ENCODE measurements around the gene FBXL13.
"Not testable (repeated sequence)": the region's sequence is repeated elsewhere in the genome, so short reads cannot be mapped to it uniquely, and the experiment has no call there.

FBXL13 gene

DNA sequence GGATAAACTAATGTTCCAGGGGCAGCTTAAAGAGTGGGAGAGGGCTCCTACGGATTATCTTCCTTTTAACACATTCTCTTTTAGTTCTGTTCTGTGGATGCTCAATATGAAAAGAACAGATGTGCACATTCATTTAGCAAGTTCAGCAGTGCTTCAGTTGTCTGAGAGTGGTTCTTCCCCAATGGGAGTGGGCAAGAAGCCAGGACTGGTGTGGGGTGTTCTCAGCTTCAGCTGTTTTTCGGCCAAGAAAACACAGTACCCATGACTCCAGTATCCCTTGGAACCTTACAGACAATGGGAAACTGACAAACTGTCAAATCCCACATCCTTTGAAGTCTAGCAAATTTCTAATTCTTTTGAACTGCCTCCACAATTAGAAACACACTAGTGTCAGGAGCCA is 233.3 kb downstream of the FBXL13 start:
- DNase-seq = no peak

DNA sequence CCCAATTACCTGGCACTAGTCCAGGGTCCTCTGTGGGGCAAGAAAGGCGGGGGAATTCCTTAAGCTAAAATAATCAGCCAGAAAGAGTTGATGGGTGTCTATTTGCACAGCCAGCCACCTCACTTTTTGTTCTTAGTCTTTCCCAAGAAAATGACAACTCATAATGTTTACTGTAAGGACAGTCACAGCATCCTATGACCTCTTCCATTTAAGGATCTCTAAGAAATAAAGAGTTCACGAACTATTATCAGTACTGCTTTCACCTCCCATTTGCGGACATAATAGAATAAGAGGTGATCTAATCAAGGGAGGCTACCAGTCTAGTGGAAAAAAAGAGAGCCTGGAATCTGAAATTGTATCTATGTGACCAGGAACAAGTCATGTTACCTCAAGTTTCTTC is 234.2 kb downstream of the FBXL13 start:
- DNase-seq = no peak

DNA sequence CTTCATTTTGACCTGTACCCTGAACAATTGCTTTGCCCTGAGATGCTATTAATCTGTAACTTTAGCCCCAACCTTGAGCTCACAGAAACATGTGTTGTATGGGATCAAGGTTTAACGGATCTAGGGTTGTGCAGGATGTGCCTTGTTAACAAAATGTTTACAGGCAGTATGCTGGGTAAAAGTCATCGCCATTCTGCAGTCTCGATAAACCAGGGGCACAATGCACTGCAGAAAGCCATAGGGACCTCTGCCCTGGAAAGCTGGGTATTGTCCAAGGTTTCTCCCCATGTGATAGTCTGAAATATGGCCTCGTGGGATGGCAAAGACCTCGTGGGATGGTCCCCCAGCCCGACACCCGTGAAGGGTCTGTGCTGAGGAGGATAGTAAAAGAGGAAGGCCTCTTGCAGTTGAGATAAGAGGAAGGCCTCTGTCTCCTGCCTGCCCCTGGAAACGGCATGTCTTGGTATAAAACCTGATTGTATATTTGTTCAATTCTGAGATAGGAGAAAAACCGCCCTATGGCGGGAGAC is 236.0 kb downstream of the FBXL13 start:
- DNase-seq = not testable (repeated sequence)

DNA sequence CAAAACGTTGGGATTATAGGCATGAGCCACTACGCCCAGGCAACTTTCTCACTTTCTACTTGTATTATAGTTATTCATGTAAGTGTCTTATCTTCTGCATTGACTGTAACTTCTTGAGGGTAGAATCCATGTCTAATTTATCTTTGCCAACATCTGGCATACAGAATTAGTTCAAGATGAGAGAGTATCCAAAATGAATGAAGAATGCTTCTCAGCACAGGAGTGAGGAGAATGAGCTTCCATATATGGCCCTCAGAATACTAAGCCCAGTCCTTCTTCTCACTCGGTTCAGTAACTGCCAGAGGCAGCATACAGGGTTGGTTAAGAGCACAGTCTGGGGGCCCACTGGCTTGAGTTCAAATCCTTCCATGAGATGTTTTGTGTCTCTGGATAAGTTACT is 236.8 kb downstream of the FBXL13 start:
- DNase-seq = no peak

DNA sequence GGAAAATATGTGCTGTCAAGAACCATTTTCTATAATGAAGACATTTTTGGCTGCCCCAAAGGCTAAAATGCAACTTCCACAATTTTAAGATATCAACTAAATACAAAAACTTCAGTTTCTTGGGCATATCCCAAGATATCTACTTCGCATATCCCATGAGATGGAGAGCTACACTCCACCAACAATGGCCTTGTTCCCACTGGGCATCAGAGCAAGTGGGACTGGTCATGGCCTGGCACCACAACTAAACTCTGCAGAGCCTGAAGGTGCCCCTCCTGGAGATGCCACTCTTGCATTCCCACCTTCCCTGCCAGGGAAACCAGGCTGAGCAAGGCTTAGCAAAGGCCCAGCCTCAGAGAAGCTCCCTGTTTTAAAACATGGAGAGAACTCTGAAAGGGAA is 237.6 kb downstream of the FBXL13 start:
- no peak for DNase-seq

DNA sequence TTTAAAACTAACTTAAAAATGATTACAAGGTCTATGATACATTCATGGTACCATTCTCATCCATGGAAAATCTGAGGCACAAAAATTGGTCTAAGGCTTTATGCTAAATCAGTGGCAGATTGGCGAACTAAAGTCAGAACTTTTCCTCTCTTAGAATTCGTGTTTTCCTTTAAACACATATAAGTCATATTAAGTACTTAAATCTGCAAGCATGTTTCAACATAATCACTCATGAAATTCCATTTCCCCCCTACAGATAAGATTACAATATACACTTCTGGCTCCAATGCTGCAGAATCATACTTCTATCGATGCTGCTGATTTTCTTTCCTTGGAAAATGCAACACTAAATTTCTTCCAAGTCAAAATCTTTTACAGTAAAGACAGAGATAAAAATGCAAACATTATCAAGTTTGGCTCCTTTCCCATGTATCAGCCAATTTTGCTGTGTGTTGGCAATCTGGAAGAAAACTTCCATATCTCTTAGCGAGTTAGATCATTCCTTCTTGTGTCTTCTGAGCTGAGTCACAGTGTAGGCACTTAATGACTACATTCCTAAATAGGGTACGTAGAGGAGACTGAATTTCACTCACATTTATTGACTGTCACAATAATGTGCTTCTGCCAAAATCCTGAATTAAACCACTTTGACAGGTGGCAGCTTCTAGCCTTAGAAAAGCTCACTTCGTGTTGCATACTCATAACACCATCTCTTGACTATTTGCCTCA is 238.2 kb downstream of the FBXL13 start:
- no peak for DNase-seq

DNA sequence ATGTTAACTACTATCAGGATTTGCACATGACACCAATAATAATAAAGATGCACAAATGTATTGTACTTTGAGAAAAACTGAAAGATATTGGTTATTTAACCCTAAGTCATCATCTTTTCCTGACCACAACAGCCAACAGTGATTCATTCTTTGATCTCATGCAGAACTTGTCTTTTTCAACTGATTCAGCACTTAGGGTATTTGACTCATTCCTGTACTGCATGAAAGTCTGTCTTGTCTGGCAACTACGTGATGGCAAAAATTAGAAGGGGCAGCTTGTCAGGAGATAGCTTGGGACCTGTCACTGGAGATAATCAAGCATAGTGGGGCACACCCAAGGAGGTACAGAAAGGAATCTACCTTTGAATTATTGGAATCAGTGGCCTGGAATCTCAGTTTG is 239.6 kb downstream of the FBXL13 start:
- no peak for DNase-seq

DNA sequence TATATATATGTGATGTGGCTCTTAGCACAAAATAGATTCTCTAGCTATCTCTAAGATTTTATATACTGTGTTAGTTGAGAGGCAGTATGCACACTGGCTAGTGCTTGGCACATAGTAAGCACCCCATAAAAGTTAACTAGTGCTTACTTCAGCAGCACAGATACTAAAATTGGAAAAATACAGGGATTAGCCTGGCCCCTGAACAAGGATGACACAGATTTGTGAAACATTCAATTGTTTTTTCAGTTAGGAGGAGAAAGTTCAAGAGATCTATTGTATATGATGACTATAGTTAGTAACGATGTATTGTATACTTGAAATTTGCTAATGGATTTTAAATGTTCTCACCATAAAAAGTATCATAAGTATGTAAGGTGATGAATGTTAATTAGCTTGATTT is 240.1 kb downstream of the FBXL13 start:
- DNase-seq = no peak

DNA sequence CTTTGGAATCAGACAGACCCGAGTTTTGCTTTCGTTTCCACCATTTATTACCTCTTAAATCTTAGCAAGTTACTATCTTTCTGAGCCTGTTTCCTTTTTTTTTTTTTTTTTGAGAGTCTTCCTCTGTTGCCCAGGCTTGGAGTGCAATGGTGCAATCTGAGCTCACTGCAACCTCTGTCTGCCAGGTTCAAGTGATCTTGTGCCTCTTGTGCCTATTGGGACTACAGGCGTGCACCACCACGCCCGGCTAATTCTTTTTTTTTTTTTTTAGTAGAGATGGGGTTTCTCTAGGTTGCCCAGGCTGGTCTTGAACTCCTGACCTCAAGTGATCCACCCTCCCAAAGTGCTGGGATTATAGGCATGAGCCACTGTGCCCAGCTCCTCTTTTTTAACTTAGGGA is 241.3 kb downstream of the FBXL13 start:
- DNase-seq = no peak

DNA sequence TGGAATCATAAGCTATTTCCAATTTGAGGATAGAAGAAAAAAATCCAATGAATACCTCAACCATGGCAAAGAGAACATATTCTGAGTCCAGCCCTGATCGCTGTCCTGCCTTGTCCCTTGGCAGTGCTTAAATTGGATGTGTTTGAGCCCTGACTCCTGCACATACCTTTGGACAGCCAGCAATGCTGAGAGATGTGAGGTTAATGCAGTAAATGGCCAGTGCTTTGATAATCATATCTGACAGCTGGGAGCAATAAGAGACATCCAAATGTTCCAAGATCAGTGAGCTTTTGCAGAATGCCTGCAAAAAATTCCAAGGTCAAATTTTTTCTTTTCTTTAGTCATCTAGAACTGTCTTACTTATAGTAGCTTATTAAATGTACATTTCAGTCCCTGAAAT is 241.9 kb downstream of the FBXL13 start:
- DNase-seq = no peak

DNA sequence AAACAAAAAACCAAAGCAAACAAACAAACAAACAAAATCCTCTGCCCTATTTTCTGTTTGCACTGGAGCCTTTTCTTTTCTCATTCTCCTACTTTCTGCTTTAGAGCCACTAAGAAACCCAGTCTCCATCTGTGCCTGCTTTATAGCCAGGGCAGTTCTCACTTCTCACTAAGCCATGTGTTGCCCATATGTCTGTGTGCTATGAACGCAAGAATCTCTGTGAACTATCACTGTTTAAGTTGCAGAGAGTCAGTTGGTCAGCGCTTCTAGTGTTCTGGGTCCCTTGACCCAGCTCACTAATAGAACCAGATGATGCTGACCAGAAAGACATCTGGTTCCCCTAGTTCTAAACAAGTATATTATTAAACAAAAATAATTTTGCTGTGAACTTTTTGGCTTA is 244.4 kb downstream of the FBXL13 start:
- DNase-seq = no peak

DNA sequence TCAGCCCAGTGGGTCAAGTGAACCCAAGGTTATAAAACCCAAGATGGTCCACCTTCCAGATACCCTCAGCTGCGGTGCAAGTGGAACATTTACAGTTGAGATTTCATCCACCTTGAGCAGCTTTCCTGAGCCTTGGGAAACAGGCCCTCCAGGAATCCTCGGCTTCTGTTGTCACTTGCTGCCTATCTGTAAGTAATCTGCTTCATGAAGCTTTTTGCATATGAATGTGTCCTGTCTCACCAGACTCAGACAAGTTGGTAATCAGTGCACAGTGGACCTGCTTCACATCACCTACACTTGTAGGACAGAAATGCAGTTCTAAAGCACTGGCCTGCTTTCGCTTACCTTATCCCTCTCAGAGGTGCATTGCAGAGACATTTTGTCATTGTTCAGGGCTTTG is 245.5 kb downstream of the FBXL13 start:
- no peak for DNase-seq

DNA sequence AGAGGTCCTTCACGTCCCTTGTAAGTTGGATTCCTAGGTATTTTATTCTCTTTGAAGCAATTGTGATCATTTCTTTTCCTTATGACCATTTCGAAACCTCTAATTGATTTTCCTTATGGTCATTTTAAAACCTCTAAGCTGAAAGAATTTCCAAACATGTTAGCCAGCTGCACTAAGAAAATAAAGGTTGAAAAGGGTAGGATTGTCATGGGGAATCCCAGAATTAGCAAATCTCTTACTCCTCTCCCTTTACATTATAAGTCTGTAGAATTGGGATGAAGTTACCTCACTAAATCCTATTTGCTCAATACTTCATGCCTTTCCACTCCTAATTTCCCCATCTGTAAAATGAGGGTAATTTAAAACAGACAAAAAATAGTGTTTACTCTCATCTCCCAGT is 246.3 kb downstream of the FBXL13 start:
- no peak for DNase-seq

DNA sequence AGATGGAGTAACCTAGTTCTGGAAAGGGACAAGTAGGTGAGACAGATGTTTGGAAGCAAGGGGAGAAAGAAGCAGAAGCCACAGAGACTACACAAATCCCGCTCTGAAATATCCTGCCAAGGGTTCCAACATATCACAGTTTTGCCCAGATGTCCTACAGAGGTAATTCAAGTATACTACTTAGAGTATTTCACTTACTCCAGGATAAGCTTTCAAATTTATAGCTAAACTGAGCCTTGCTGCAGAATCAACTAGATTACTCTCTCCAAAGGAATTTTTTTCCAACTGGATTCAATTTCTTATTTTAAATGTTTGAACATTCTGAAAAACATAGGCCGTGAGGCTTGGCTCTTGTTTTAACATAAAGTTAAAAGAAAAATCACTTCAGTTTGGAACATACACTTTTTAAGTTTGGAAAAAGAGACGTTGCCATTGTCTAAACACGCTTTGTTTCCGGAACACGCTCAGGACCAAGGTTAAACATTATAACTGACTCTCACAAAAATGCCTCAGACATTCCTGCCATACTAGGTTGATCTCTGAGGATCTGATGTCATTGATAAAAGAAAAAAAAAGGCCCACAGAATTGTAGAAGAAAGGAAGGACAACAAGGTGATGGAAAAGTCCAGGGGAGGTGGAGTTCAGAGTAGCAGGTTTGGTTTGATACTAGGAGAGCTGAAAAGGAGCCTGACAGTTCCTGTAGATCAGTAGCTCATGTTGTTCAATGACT is 251.0 kb downstream of the FBXL13 start:
- no peak for DNase-seq

DNA sequence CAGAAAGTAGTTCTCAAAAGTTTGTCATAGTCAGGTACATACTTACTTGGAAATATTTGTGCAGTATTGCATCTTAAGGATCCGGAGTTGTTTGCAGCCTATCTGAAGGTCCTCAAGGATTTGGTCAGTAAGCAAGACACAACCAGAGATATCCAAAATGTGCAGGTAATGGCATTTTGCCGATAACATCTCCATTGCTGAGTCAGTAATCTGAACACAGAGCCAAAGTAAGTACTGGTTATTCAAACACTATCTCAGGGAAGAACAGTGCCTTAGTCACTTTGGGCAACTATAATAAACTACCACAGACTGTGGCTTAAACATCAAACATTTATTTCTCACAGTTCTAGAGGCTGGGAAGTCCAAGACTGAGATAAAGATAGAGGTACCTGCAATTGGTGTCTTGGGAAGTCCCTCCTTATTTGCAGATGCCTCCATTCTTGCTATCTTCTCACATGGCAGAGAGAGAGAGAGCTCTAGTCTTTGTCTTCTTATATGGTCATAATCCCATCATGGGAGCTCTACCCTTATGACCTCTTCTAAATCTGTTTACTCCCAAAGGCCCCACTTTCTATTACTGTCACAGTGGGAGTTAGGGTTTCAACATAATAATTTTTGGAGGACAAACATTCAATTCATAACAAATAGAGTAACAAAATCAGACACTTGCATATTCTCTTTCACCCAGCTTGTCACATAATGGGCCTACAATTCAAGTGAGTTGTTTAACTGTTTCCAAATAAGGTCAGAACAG is 252.4 kb downstream of the FBXL13 start:
- DNase-seq = no peak

DNA sequence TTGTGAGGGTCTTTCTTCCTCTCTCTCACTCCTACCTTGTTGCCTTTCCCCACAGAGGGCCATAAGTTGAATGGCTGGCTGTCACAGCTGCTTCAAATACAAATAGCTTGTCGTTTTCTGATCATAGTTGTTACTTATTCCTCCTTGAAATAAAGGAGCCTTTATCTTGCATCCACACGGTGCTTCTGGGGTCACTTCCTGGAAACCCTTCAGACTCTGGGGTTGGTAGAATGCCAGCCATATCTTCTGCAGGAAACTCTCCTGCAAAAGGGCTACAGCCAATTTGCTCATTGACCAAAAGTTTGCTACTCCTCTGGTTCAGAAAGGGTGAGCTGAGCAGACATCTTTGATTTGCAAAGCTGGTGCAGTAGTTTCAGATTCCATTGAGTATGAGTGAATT is 255.4 kb downstream of the FBXL13 start:
- DNase-seq = no peak

DNA sequence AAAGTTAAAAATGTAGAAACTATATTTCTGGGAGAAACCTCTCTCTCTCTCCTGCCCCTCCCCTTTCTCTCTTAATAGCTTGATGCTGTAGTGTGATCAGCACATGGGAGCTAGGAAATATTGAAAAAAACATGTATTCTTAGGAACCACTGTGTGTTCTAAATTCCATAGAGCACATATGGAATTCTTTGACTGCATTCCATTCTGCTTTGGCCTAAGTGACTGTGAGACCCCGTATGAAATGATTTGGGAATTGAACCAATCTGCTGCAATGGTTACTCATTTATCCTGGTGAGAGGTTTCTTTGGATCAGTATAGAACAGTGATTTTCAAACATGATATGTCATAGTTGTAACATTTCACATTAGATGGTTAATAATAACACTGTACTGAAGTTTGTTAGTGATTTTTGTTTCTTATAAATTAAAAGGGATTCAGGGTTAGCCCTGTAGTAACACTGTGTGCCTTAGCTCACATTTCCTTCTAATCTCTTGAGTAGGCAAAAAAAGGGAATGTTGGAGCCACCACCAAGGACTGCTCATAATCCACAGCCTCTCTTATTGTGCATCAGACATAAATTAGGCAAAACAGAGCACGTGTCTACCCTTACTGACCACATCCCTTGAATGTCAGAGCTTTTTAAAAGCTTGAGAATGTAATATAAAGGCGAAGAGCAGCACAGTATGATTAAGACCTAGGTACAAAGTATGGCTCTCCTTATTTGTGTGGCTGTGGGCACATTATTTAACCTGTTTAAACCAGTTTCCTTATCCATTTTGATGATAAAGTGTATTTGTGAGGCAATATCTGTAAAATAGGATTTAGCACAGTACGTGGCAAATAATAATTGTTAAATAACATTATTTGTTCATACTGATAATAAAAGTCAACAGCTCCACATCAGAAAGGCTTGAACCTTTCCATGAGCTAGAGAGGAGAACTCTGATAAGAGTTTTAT is 256.7 kb downstream of the FBXL13 start:
- DNase-seq = no peak

DNA sequence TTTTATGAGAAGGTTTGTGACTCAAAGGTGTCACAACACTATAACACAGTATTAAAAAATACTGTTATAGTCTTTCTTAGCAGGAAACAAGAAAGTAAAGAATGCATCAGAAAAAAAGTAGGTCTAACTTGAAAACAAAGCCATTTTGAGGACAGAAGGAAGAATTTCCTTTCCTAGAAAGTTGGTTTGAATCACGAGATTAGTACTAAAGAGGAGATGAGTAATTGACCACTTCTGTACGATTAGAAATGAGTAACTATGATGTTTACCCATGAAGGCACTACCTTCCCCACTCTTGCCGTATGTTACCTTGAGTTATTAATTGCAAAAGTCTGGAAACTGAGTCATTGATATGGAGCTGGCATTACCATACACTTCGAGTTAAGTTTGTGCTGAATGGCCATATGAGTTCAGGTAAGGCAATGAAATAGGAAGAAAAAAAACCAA is 260.5 kb downstream of the FBXL13 start:
- DNase-seq = no peak

DNA sequence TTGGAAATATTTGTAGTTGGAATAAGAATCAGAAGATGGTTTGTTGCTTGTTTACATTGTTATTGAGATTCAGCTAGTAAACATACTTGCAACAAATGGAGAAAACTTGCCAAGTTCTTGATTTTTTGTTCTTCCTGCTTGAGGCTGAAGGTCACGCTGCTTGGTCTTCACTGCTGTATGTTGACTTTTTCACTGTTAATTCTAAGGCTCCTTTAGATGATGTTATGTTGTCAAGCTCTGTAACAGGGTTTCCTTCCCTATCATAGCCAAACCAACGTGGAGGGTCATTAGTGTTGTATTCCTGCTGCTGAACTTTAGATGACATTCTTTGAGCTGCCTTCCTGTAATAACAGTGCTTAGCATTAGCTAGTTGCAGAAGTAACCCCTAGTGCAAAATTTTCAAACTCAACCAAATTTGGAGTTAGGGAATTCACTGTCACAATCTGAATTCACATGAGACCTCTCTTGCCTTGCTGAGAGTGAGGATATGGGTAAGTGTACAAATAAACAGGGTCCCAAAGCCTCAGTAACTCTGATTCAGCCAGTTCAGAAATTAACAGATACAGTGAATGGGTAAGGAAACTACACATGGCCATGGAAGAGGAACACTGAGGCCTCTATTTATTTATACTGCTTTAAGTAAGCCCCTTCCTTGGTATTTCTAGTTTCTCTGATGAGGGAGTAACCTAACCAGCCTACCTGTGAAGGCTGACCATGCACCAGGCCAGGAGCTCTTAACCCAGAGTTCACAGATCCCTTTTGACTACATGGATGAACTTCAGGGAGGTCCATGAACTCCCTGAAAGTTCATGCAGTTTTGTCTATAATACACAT is 261.2 kb downstream of the FBXL13 start:
- DNase-seq = no peak

DNA sequence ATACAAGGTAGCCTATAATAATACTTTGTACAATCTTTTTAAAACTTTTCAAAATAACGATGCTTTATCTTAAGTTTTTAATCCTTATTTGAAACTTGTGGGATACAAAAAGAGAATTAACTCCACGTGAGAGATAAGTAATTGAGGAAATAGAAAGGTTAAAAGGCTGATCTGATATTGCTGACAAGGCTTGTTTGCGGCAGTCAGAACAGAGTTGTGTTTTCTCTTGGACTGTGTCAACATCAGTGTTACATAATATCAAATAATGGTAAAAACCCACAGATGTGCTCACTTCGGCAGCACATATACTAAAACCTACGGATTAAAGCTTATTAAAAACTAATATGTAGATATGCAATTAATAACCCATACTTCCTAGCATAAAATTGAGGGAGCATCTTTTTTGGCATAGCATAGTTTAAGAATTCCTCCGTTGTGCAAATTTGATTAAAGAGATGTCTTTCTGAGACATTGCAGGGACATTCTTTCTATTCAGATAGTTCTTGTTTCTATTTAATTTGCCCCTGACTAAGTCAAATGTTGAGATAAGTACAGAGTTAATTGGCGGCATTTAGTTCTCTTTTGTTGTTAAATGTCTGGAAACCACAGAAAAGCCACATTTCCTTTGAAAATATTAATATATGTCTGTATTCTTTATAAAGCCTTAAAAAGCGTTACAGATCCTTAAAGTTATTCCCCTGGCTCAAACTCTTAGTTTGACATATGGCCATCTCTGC is 262.5 kb downstream of the FBXL13 start:
- no peak for DNase-seq

DNA sequence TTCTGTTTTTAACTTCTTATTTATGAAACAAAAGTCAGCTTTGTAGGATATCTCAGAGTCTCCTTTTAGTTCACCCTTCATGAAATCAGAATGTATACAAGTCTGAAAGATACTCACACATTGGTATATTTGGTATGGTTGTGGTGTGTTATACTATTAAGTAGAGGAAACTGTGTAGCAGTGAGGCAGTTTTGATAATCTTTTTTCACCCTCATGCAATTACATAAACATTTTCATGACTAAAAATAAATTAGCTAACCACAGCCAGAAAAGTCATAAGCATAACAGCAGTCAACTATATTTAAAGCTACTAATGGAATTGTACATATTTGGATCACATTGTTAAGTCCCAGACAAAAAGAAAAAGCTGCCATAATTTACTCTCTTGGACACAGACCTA is 263.7 kb downstream of the FBXL13 start:
- DNase-seq = no peak
